HL-60 (cell line): ENCODE data around the gene GSTM2.

Experiments used
- CTCF ChIP-seq: IDR thresholded peaks from one replicate; pipeline ENCODE4 v1.5.1; 2011; ENCODE audit warnings: low read length, control low read depth, inconsistent platforms; ENCODE audit not compliant: insufficient read depth
- GABPA ChIP-seq: IDR thresholded peaks from 2 replicates; pipeline ENCODE4 v1.6.1; 2012; ENCODE audit warnings: low read depth

GRCh38 chr1:109689844-109690405 lies 22.1 kb downstream of the GSTM2 start:
- TF ChIP-seq CTCF (no peak), GABPA (no peak)
